K562 (cell line): ENCODE data around the gene STAB2. TPM values are rescaled to one million over a fixed set of nuclear protein-coding genes. Genes with fewer than 3 reads are reported as not detected.

Source experiments
- ATAC-seq: fragments of 200-7000 bp; cut with Tn5 transposase; 3 replicates; pipeline ENCODE4 v1.9.1; 2020; ENCODE audit warnings: moderate library complexity
- BruUV-seq: library from RNA; stranded (reverse); fragments of 400-500 nt; replicated peaks from 2 replicates; lab custom pipeline; 2021; lab: Mats Ljungman, UMichigan
- CTCF ChIA-PET: fragments of 300-600 bp; formaldehyde crosslinking; extraction: SDS; loops from one replicate; lab custom pipeline; 2021; ENCODE audit warnings: low intra/inter-chr PET ratio; lab: Yijun Ruan, JAX
- POLR2A ChIA-PET: fragments of 300-600, 350-650 bp; sonication (Branson Sonifier 250); formaldehyde crosslinking; extraction: SDS; loops from one replicate; lab custom pipeline; 2021; ENCODE audit warnings: antibody characterized with exemption, inconsistent platforms; lab: Yijun Ruan, JAX
- DNase-seq, 4 experiments: peaks; one replicate each; pipeline versions ENCODE4 v3.0.0 to v3.0.0-alpha.2; 2011 to 2018; ENCODE audit warnings: low spot score in 3 of 4, mixed read lengths in 3 of 4; ENCODE audit errors: extremely low read depth in 1 of 4
- FAIRE-seq: peaks from 2 replicates; lab custom pipeline; 2011; peaks lifted over from hg19 to GRCh38; lab: Jason Lieb, UNC
- H2AFZ ChIP-seq: 2 replicates; pipeline ENCODE4 v1.6.0; 2011; ENCODE audit warnings: low read depth, low read length, control low read depth, inconsistent platforms
- H3K27ac ChIP-seq: fragments of 200-600 bp; 3 replicates; pipeline ENCODE4 v1.8.0; 2011; ENCODE audit warnings: low read depth, mild to moderate bottlenecking, control low read depth, inconsistent platforms, low read length, moderate library complexity, mixed read lengths; ENCODE audit errors: extremely low read depth
- H3K27me3 ChIP-seq, 2 experiments: fragments of 300-600 bp in 1 of 2; 2 replicates in 1 of 2; 3 replicates in 1 of 2; pipeline versions ENCODE4 v1.6.0 to v1.8.0; 2011; ENCODE audit warnings: inconsistent platforms in 2 of 2, low read length in 2 of 2, mild to moderate bottlenecking in 1 of 2, mixed read lengths in 1 of 2, moderate library complexity in 1 of 2; ENCODE audit not compliant: control insufficient read depth in 2 of 2, insufficient read depth in 2 of 2
- H3K36me3 ChIP-seq: fragments of 300-600 bp; 3 replicates; pipeline ENCODE4 v1.8.0; 2011; ENCODE audit warnings: mild to moderate bottlenecking, low read length, inconsistent platforms; ENCODE audit not compliant: control insufficient read depth, insufficient read depth
- H3K4me1 ChIP-seq, 2 experiments: fragments of 200-600 bp in 1 of 2; replicated peaks in 1 of 2; 2 replicates in 1 of 2; 3 replicates in 1 of 2; pipeline versions ENCODE4 v1.5.1 to v1.8.0; 2011; ENCODE audit warnings: inconsistent platforms in 2 of 2, low read length in 2 of 2, mild to moderate bottlenecking in 1 of 2, mixed read lengths in 1 of 2, moderate library complexity in 1 of 2; ENCODE audit not compliant: control insufficient read depth in 2 of 2, insufficient read depth in 2 of 2
- H3K4me2 ChIP-seq: 2 replicates; pipeline ENCODE4 v1.6.1; 2011; ENCODE audit warnings: low read length, control low read depth, inconsistent platforms, mixed read lengths; ENCODE audit not compliant: insufficient read depth
- H3K4me3 ChIP-seq: fragments of 200-600 bp; sonication (generic), shearing (Covaris generic); 2 replicates; pipeline ENCODE4 v1.5.1; 2016; ENCODE audit warnings: control low read depth, inconsistent platforms
- H3K79me2 ChIP-seq: fragments of 200-600 bp; 3 replicates; pipeline ENCODE4 v1.8.0; 2011; ENCODE audit warnings: low read length, inconsistent platforms; ENCODE audit not compliant: control insufficient read depth, insufficient read depth
- H3K9ac ChIP-seq, 2 experiments: 2 replicates each; pipeline versions ENCODE4 v1.6.0 to v1.6.1; 2011; ENCODE audit warnings: low read depth in 2 of 2, low read length in 2 of 2, control low read depth in 1 of 2, inconsistent platforms in 1 of 2, mild to moderate bottlenecking in 1 of 2, mixed read lengths in 1 of 2; ENCODE audit not compliant: insufficient read depth in 1 of 2
- H3K9me1 ChIP-seq: one replicate; pipeline ENCODE4 v1.6.0; 2011; ENCODE audit warnings: inconsistent platforms, mild to moderate bottlenecking, low read length, moderate library complexity; ENCODE audit not compliant: control insufficient read depth, insufficient read depth
- H3K9me3 ChIP-seq: replicated peaks from 2 replicates; pipeline ENCODE4 v1.5.1; 2011; ENCODE audit warnings: low read depth, low read length, inconsistent platforms; ENCODE audit not compliant: control insufficient read depth, insufficient read depth
- H4K20me1 ChIP-seq: replicated peaks from 2 replicates; pipeline ENCODE4 v1.6.1; 2011; ENCODE audit warnings: low read length, inconsistent platforms, mixed read lengths; ENCODE audit not compliant: control insufficient read depth, insufficient read depth
- ILK ChIP-seq: fragments of 450-650 bp; IDR thresholded peaks from 2 replicates; pipeline ENCODE4 v1.6.1; 2016; ENCODE audit warnings: missing genetic modification characterization, low read depth, mild to moderate bottlenecking, missing compliant biosample characterization, moderate library complexity, borderline replicate concordance
- MXD1 ChIP-seq: fragments of 250-450 bp; sonication (Bioruptor Pico); IDR thresholded peaks from 2 replicates; pipeline ENCODE4 v1.8.0; 2021; ENCODE audit warnings: borderline replicate concordance, mild to moderate bottlenecking, moderate library complexity; ENCODE audit not compliant: poor library complexity, severe bottlenecking
- NCOA1 ChIP-seq: fragments of 450-650 bp; IDR thresholded peaks from 2 replicates; pipeline ENCODE4 v1.6.1; 2016; ENCODE audit warnings: low read depth
- PHF8 ChIP-seq: fragments of 200-600 bp; sonication (generic); IDR thresholded peaks from 2 replicates; pipeline ENCODE4 v1.6.1; 2012; ENCODE audit warnings: mixed run types, mild to moderate bottlenecking, inconsistent platforms, low read length, moderate library complexity, borderline replicate concordance
- SAP30 ChIP-seq: fragments of 200-600 bp; sonication (generic); IDR thresholded peaks from 2 replicates; pipeline ENCODE4 v1.6.1; 2012; ENCODE audit warnings: borderline replicate concordance, low read depth, mild to moderate bottlenecking, moderate library complexity, low read length, control low read depth, inconsistent platforms; ENCODE audit not compliant: insufficient read depth, poor library complexity, severe bottlenecking
- ZBTB1 ChIP-seq: sonication (generic); formaldehyde crosslinking; IDR thresholded peaks from 2 replicates; pipeline ENCODE4 v1.8.1; 2023; ENCODE audit warnings: missing genetic modification reagents, low read depth, mild to moderate bottlenecking, borderline replicate concordance
- WGBS: fragments of 100-300 bp; shearing (Covaris generic); methylation state at CpG from one replicate; pipeline ENCODE4 v1.1.6; 2016; ENCODE audit warnings: low coverage, mixed read lengths; ENCODE audit not compliant: insufficient coverage; ENCODE audit errors: missing lambda C conversion rate; 5-methylcytosine and 5-hydroxymethylcytosine counted together
- in situ Hi-C: fragments of 300-500 bp; cut with MboI; formaldehyde crosslinking; loops from 4 replicates; pipeline ENCODE4 v1.15.0; 2018; ENCODE audit warnings: inconsistent platforms, mixed read lengths
- intact Hi-C: fragments of 100-400 bp; cut with micrococcal nuclease; formaldehyde crosslinking; loops from 2 replicates; pipeline ENCODE4 v1.14.2; 2022
- polyA plus RNA-seq, 8 experiments: library from polyadenylated mRNA; depleted of rRNA in 4 of 8; stranded (reverse) in 5 of 8; unstranded in 3 of 8; fragments of >200 nt; fragmentation: Nextera tagmentation in 2 of 8; fragmentation: Illumina TruSeq in 1 of 8; extraction: Ambion mirVana in 2 of 8; extraction: Trizol in 1 of 8; gene quantifications; 2 replicates each; pipeline versions ENCODE4 v1.2.1 to v1.2.3, GENCODE V29; 2011 to 2014; ENCODE audit warnings: inconsistent platforms in 1 of 8, missing spikeins in 1 of 8
- total RNA-seq, 7 experiments: library from RNA; depleted of rRNA in 6 of 7; stranded (reverse); fragments of >200 nt in 6 of 7; fragmentation: Illumina TruSeq in 2 of 7; extraction: Trizol in 2 of 7; gene quantifications; 2 replicates each; pipeline versions ENCODE4 v1.2.1 to v1.2.3, GENCODE V29; 2011 to 2021; ENCODE audit warnings: low replicate concordance in 1 of 7

The STAB2 gene
- total and polyA plus RNA-seq, 9 of the 15 experiments (the other 6 are each of a cell fraction or from before 2014, with no cell fraction given): 0.10 TPM; not detected in 8

GRCh38 chr12:103664626-103665025, 77.6 kb downstream of the STAB2 start:
- no TSS peak for BruUV-seq
- CTCF ChIA-PET: interaction anchor here (0.7 kb wide), 1 partner anchor 1722 kb away, joined by 3 read pairs; no protein-coding TSS in a partner anchor
- Histone ChIP-seq H4K20me1 (no peaks in the 10 kb centered on the region), H3K4me3 (no peak overlapping the region), H3K36me3 (no peaks in the 10 kb centered on the region), H3K79me2 (no peaks in the 10 kb centered on the region), H3K27ac (no peak overlapping the region), H3K27me3 (peaks cover 0 to 21% of the 10 kb centered on the region in 2 experiments; a peak in 2 of 5 replicates), H2AFZ (no peak overlapping the region), H3K9ac (no peak overlapping the region), H3K4me1 (no peaks in the 10 kb centered on the region; a peak in 1 of 5 replicates), H3K9me1 (no peaks in the 10 kb centered on the region), H3K9me3 (no peaks in the 10 kb centered on the region), H3K4me2 (no peak overlapping the region)
- WGBS: 3% methylated on average over 2 of the region's 2 CpGs
- in situ Hi-C loops: no loop called here
- TF ChIP-seq ILK (tag) (no peak), PHF8 (no peak), SAP30 (no peak), ZBTB1 (CRISPR knock-in tag) (no peak)
- POLR2A ChIA-PET: interaction anchor here (0.7 to 1.4 kb wide), 2 partner anchors 12 to 45 kb away, joined by 3 to 4 read pairs; no protein-coding TSS in a partner anchor
- DNase-seq: no peak
- no peak for ATAC-seq
- no peak for FAIRE-seq
- intact Hi-C loops: no loop called here

GRCh38 chr12:103665971-103666370, 78.9 kb downstream of the STAB2 start:
- H4K20me1 ChIP-seq: no peaks in the 10 kb centered on the region
- no peak overlapping the region for H2AFZ ChIP-seq
- no peaks in the 10 kb centered on the region for H3K9me1 ChIP-seq
- H3K4me3 ChIP-seq: no peak overlapping the region
- no peak overlapping the region for H3K9ac ChIP-seq
- TF ChIP-seq MXD1 (CRISPR knock-in tag) (no peak), NCOA1 (no peak)
- in situ Hi-C loops: no loop called here
- FAIRE-seq: no peak
- H3K36me3 ChIP-seq: no peaks in the 10 kb centered on the region
- H3K9me3 ChIP-seq: no peaks in the 10 kb centered on the region
- ChIA-PET POLR2A (interaction anchor here (1.4 kb wide), 1 partner anchor 11 kb away, joined by 4 read pairs; no protein-coding TSS in a partner anchor), CTCF (no interaction called here)
- no peak overlapping the region for H3K4me2 ChIP-seq
- no peak for ATAC-seq
- intact Hi-C loops: no loop called here
- peaks cover 0 to 30% of the 10 kb centered on the region in 2 experiments; a peak in 2 of 5 replicates for H3K27me3 ChIP-seq
- BruUV-seq: no TSS peak
- no peak for DNase-seq
- H3K79me2 ChIP-seq: no peaks in the 10 kb centered on the region
- no peak overlapping the region for H3K27ac ChIP-seq
- H3K4me1 ChIP-seq: no peaks in the 10 kb centered on the region; a peak in 1 of 5 replicates
- 2% methylated on average over 5 of the region's 5 CpGs for WGBS
